GM12801 (cell line): ENCODE data around the gene DLD.

Experiments used
- TF ChIP-seq, protein P1 (sequence below): IDR thresholded peaks from one replicate; pipeline ENCODE4 v1.5.1; 2011; ENCODE audit warnings: control low read depth; ENCODE audit not compliant: insufficient read length; ENCODE audit errors: extremely low read depth

DLD gene

DNA sequence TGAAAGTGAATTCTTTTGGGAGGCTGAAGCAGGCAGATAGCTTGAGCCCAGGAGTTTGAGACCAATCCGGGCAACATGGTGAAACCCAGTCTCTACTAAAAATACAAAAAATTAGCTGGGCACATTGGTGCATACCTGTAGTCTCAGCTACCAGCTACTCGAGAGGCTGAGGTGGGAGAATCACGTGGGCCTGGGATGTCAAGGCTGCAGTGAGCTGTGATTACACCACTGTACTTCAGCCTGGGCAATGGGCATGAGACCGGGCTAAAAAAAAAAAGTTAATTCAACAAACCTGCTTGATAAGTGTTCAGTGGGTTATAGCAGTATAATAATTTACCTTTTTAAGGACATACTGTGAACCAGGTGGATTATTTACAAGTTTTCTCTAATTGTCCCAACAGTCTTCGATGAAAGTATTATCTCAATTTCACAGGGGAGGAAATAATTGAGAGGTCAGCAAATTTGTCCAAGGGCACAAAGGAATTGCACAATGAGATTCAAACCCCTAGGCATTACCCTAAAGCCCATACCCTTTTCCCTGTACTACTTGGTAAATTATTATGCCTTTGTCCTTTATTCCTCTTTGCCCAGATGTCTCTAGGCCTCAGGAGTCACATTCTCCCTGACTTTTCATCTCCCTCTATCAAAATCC, 13.1 kb upstream of the DLD start:
- TF ChIP-seq, protein P1, sequence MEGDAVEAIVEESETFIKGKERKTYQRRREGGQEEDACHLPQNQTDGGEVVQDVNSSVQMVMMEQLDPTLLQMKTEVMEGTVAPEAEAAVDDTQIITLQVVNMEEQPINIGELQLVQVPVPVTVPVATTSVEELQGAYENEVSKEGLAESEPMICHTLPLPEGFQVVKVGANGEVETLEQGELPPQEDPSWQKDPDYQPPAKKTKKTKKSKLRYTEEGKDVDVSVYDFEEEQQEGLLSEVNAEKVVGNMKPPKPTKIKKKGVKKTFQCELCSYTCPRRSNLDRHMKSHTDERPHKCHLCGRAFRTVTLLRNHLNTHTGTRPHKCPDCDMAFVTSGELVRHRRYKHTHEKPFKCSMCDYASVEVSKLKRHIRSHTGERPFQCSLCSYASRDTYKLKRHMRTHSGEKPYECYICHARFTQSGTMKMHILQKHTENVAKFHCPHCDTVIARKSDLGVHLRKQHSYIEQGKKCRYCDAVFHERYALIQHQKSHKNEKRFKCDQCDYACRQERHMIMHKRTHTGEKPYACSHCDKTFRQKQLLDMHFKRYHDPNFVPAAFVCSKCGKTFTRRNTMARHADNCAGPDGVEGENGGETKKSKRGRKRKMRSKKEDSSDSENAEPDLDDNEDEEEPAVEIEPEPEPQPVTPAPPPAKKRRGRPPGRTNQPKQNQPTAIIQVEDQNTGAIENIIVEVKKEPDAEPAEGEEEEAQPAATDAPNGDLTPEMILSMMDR = no peak

DNA sequence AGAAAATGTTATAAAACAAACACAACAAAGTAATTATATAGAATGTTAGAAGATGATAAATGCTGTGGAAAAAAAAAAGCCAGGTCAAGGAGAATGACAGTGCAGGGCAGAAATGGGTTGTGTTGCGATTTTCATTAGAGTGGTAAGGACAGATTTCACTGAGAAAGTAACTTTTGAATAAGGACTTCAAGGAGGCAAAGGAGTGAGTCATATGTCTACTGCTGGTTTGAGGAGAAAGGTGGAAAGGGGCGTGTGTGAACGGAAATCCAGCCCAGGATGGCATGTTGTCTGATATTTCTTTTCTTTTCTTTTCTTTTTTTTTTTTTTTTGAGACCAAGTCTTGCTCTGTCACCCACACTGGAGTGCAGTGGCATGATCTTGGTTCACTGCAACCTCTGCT, 12.3 kb upstream of the DLD start:
- TF ChIP-seq, protein P1 = no peak

DNA sequence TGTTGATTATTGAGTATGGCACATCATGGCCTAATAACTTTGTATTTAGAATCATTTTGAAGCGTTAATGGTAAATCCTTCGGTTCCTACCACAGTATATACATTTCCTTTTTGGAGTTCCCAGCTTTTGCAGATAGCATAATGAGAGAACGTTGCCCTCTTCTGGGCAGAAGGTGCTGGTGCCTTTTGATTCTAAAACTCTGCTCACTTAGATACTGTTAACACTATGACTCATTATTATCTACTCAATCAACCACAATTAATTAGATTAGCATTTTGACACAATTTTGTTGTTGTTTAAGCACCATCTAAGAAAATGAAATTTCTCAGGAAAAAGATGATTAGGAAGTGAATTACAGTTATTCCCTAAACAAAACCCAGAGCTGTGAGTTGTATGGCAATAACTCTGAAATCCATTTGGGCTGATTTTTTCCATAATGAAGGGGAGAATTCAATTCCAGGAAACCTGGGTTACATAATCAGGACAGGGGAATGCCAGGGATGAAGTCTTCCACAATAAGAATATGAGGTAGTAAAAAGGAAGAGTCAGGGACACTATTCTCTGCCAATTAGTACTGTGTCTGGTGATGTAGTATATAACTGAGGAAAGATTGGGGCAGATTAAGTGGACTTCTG, 11.5 kb upstream of the DLD start:
- TF ChIP-seq, protein P1 = no peak

DNA sequence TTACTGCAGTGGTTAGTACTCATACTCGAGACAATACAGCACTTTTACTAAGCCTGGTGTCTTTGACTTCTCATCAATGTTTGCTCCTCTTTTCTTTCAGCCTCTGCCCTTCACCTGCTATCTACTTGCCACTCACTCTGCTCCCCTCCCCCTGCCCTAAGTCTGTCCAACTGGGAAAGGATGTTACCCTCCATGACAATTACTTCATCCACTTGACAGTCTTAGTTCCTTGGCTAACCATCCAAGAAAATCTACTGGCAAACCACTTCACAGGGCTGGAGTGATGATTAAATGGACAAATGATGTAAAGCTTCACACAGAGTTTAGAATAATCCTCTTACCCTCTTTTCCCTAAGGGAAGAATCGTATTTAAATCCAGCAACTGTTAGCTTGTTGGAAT, 8.2 kb upstream of the DLD start:
- TF ChIP-seq, protein P1 = no peak

DNA sequence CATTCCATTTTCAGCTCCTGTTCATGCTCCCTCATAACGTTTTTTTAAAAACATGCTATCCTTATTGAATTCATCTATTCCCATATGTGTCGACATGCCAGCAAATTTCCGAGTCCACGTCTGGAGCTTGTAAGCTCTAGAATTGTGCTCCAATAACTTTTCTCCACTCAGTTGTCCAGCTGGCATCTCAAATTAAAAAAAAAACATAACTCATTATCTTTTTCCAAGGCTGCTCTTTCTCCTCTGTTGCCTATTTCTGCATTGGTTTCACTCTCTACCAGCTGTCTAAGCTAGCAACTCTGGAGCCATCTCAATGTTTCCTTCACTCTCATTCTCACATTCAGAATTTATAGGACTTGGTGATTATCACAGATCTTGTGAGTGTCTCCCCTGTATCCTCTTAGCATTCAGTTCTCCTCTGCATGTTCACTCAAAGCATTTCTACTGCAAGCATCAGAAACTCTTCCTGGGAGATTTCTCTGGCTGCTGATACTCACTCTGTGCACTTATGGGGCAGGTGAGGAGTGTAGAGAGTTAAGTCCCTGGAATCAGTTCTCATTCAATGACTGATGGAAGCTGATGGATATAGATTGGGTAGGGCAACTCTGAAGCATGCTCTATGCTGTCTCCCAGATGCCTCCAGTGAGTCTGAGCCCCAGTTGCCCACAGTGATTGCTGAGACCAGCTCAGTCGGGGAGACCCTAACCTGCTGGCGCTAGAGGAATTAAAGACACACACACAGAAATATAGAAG, 6.7 kb upstream of the DLD start:
- TF ChIP-seq, protein P1 = no peak

DNA sequence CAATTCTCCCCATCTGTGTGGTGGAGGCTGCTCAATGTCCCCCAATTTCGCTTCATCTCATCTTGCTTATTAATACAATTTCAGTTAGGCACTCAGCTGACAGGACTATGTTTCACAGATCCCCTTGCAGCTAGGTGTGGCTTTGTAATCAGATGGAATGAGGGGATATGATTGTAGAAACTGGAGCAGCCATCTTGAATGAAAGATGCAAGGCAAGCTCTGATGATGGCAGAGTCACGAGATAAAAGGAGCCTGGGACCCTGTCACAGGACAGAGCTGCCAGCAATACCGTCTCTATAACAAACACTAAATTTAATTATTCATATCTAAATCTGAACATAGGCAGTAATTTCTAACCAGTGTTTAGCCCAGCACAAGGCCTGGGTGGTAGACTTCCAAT, 991 bp upstream of the DLD start:
- TF ChIP-seq, protein P1 = no peak

DNA sequence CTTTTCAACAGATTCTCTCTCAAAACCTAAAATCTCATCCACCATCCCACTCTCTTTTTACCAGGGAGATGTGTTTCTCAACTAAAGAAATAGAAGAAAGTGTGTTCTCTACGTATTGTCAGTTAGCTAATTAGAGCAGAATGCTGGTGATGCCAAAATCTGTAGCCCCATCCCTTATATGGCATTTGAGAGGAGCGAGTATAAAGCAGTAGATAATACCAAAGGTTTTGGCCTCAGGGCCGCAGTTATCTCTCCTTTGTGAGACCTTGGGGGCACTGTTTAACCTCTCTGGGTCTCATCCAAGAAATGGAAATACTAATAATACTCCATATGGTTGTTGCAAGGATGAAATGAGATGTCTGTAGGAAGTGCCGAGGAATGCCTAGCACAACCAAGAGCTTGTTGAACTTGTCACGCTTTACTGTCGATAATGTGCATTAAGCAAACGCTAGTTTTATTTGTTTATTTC, 456 bp upstream of the DLD start:
- TF ChIP-seq, protein P1 = no peak
